HEK293 (cell line): ENCODE data around the gene TRMT112.

Experiments
- PRDM1 ChIP-seq: fragments of 450-650 bp; formaldehyde crosslinking; IDR thresholded peaks from 2 replicates; pipeline ENCODE4; 2016; ENCODE audit warnings: missing biosample characterization, missing genetic modification characterization
- SCRT2 ChIP-seq: fragments of 450-650 bp; formaldehyde crosslinking; IDR thresholded peaks from 2 replicates; pipeline ENCODE4 v1.5.1; 2016; ENCODE audit warnings: missing biosample characterization, missing genetic modification characterization
- TCF7L2 ChIP-seq: IDR thresholded peaks from 2 replicates; pipeline ENCODE4 v1.6.1; 2011; ENCODE audit warnings: low read depth, mild to moderate bottlenecking, inconsistent platforms, low read length, moderate library complexity, borderline replicate concordance
- ZNF138 ChIP-seq: fragments of 450-650 bp; formaldehyde crosslinking; IDR thresholded peaks from 2 replicates; pipeline ENCODE4 v1.5.1; 2016; ENCODE audit warnings: missing biosample characterization, missing genetic modification characterization, borderline replicate concordance
- ZNF175 ChIP-seq: fragments of 450-650 bp; formaldehyde crosslinking; IDR thresholded peaks from 2 replicates; pipeline ENCODE4 v1.5.1; 2016; ENCODE audit warnings: missing biosample characterization, missing genetic modification characterization
- ZNF37A ChIP-seq: fragments of 450-650 bp; IDR thresholded peaks from 2 replicates; pipeline ENCODE4 v1.5.1; 2018; ENCODE audit warnings: missing biosample characterization, missing genetic modification characterization
- ZNF404 ChIP-seq: fragments of 450-650 bp; formaldehyde crosslinking; IDR thresholded peaks from 2 replicates; pipeline ENCODE4 v1.5.1; 2017; ENCODE audit warnings: missing biosample characterization, missing genetic modification characterization
- ZNF518A ChIP-seq: fragments of 450-650 bp; formaldehyde crosslinking; conservative IDR thresholded peaks from 2 replicates; pipeline ENCODE4 v1.5.1; 2016; ENCODE audit warnings: low read depth, missing biosample characterization, missing genetic modification characterization
- ZNF585B ChIP-seq: fragments of 450-650 bp; formaldehyde crosslinking; IDR thresholded peaks from 2 replicates; pipeline ENCODE4 v1.5.1; 2016; ENCODE audit warnings: missing biosample characterization, missing genetic modification characterization
- ZNF624 ChIP-seq: fragments of 450-650 bp; formaldehyde crosslinking; IDR thresholded peaks from 2 replicates; pipeline ENCODE4 v1.5.1; 2017; ENCODE audit warnings: missing biosample characterization, missing genetic modification characterization
- ZNF670 ChIP-seq: fragments of 450-650 bp; formaldehyde crosslinking; IDR thresholded peaks from 2 replicates; pipeline ENCODE4 v1.5.1; 2016; ENCODE audit warnings: missing biosample characterization, missing genetic modification characterization, low read depth
- ZNF76 ChIP-seq: fragments of 450-650 bp; formaldehyde crosslinking; IDR thresholded peaks from 2 replicates; pipeline ENCODE4; 2016; ENCODE audit warnings: low read depth, missing biosample characterization, missing genetic modification characterization, borderline replicate concordance
- ZNF768 ChIP-seq: fragments of 450-650 bp; formaldehyde crosslinking; IDR thresholded peaks from 2 replicates; pipeline ENCODE4 v1.5.1; 2018; ENCODE audit warnings: missing biosample characterization, mild to moderate bottlenecking, missing genetic modification characterization
- ZNF791 ChIP-seq: fragments of 450-650 bp; formaldehyde crosslinking; IDR thresholded peaks from 2 replicates; pipeline ENCODE4 v1.5.1; 2016; ENCODE audit warnings: missing biosample characterization, missing genetic modification characterization
- ZNF792 ChIP-seq: fragments of 450-650 bp; formaldehyde crosslinking; IDR thresholded peaks from 2 replicates; pipeline ENCODE4 v1.5.1; 2016; ENCODE audit warnings: missing biosample characterization, missing genetic modification characterization
- TF ChIP-seq, protein P1 (sequence below): fragments of 450-650 bp; formaldehyde crosslinking; IDR thresholded peaks from 2 replicates; pipeline ENCODE4 v1.5.0; 2017; ENCODE audit warnings: missing biosample characterization, missing genetic modification characterization, borderline replicate concordance
- TF ChIP-seq, protein P2 (sequence below): fragments of 450-650 bp; formaldehyde crosslinking; IDR thresholded peaks from 2 replicates; pipeline ENCODE4 v1.5.1; 2016; ENCODE audit warnings: missing biosample characterization, missing genetic modification characterization
- TF ChIP-seq, protein P3 (sequence below): fragments of 450-650 bp; formaldehyde crosslinking; IDR thresholded peaks from 2 replicates; pipeline ENCODE4 v1.5.1; 2016; ENCODE audit warnings: missing biosample characterization, missing genetic modification characterization

TRMT112 gene

GRCh38 chr11:64317325-64317960 lies at the start of gene TRMT112 (continued):
- TF ChIP-seq ZNF791 (tag by site-specific recombination) (no peak), PRDM1 (no peak), ZNF76 (peak; percentile 90), SCRT2 (tag by site-specific recombination) (no peak), ZNF37A (tag by site-specific recombination) (no peak), ZNF518A (peak; percentile 87), ZNF585B (no peak), ZNF175 (tag by site-specific recombination) (no peak), ZNF792 (tag by site-specific recombination) (no peak), ZNF624 (tag by site-specific recombination) (no peak), ZNF768 (tag by site-specific recombination) (no peak), ZNF138 (tag by site-specific recombination) (no peak), ZNF404 (no peak), TCF7L2 (no peak; the same call in 1 of the 2 replicates), ZNF670 (no peak)
- TF ChIP-seq, protein P1, sequence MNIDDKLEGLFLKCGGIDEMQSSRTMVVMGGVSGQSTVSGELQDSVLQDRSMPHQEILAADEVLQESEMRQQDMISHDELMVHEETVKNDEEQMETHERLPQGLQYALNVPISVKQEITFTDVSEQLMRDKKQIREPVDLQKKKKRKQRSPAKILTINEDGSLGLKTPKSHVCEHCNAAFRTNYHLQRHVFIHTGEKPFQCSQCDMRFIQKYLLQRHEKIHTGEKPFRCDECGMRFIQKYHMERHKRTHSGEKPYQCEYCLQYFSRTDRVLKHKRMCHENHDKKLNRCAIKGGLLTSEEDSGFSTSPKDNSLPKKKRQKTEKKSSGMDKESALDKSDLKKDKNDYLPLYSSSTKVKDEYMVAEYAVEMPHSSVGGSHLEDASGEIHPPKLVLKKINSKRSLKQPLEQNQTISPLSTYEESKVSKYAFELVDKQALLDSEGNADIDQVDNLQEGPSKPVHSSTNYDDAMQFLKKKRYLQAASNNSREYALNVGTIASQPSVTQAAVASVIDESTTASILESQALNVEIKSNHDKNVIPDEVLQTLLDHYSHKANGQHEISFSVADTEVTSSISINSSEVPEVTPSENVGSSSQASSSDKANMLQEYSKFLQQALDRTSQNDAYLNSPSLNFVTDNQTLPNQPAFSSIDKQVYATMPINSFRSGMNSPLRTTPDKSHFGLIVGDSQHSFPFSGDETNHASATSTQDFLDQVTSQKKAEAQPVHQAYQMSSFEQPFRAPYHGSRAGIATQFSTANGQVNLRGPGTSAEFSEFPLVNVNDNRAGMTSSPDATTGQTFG (tag by site-specific recombination): no peak
- TF ChIP-seq, protein P2, sequence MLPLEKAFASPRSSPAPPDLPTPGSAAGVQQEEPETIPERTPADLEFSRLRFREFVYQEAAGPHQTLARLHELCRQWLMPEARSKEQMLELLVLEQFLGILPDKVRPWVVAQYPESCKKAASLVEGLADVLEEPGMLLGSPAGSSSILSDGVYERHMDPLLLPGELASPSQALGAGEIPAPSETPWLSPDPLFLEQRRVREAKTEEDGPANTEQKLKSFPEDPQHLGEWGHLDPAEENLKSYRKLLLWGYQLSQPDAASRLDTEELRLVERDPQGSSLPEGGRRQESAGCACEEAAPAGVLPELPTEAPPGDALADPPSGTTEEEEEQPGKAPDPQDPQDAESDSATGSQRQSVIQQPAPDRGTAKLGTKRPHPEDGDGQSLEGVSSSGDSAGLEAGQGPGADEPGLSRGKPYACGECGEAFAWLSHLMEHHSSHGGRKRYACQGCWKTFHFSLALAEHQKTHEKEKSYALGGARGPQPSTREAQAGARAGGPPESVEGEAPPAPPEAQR (tag by site-specific recombination): no peak
- TF ChIP-seq, protein P3, sequence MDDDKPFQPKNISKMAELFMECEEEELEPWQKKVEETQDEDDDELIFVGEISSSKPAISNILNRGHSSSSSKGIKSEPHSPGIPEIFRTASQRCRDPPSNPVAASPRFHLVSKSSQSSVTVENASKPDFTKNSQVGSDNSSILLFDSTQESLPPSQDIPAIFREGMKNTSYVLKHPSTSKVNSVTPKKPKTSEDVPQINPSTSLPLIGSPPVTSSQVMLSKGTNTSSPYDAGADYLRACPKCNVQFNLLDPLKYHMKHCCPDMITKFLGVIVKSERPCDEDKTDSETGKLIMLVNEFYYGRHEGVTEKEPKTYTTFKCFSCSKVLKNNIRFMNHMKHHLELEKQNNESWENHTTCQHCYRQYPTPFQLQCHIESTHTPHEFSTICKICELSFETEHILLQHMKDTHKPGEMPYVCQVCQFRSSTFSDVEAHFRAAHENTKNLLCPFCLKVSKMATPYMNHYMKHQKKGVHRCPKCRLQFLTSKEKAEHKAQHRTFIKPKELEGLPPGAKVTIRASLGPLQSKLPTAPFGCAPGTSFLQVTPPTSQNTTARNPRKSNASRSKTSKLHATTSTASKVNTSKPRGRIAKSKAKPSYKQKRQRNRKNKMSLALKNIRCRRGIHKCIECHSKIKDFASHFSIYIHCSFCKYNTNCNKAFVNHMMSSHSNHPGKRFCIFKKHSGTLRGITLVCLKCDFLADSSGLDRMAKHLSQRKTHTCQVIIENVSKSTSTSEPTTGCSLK (tag by site-specific recombination): no peak
